ENCODE measurements around the gene TUBB8B.
"Not testable (repeated sequence)": the region's sequence is repeated elsewhere in the genome, so short reads cannot be mapped to it uniquely, and the experiment has no call there.

Gene TUBB8B

DNA sequence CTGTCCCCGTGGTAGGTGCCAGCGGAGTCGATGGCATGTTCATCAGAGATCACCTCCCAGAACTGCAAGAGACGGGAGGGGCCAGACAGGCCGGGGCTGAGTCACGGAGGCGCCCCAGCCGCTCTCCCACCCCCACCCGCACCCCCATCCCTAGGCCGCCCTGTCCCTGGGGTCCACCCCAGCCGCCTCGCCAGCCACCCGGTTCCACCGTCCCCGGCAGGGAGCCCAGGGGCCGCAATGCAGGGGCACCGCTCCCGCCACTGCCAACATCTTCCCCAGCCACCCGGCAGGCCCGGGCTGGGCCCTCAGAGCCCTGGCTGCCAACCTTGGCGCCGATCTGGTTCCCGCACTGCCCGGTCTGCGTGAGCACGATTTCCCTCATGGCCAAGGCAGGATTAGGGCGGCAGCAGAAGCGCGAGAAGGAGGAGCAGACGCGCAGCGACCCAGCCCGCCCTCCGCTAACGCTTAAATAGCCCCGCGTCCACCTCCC lies at the start of gene TUBB8B:
Gene TUBB8B, minus strand, starts transcription at position 440 of the 490 bp plus-strand sequence. Its CDS starts 58 bp downstream, at position 382.
- DNase-seq: not testable (repeated sequence)

DNA sequence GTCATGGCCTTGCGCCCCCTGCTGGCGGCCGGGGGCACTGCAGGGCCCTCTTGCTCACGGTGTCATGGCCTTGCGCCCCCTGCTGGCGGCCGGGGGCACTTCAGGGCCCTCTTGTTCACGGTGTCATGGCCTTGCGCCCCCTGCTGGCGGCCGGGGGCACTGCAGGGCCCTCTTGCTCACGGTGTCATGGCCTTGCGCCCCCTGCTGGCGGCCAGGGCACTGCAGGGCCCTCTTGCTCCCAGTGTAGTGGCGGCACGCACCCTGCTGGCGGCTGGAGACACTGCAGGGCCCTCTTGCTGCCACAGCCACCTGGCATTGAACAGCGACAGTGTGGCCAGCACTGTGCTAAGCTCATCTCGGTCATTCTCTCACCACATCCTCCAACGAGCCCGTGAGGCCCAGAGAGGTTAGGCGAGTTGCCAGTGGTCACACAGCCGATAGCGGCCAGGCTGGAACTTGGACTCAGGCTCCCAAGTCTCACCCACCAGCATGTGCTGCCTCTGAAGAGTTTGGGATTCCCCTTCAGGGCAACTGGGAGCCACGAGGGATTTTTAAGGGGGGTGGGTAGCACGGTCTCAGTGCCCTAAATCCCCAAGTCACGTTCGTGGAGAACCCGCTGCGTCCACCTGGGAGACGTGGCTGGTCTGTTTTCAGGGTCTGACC lies 48.0 kb upstream of the TUBB8B start:
- DNase-seq: not testable (repeated sequence)

DNA sequence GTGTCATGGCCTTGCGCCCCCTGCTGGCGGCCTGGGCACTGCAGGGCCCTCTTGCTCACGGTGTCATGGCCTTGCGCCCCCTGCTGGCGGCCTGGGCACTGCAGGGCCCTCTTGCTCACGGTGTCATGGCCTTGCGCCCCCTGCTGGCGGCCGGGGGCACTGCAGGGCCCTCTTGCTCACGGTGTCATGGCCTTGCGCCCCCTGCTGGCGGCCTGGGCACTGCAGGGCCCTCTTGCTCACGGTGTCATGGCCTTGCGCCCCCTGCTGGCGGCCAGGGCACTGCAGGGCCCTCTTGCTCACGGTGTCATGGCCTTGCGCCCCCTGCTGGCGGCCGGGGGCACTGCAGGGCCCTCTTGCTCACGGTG lies 47.3 kb upstream of the TUBB8B start:
- not testable (repeated sequence) for DNase-seq

DNA sequence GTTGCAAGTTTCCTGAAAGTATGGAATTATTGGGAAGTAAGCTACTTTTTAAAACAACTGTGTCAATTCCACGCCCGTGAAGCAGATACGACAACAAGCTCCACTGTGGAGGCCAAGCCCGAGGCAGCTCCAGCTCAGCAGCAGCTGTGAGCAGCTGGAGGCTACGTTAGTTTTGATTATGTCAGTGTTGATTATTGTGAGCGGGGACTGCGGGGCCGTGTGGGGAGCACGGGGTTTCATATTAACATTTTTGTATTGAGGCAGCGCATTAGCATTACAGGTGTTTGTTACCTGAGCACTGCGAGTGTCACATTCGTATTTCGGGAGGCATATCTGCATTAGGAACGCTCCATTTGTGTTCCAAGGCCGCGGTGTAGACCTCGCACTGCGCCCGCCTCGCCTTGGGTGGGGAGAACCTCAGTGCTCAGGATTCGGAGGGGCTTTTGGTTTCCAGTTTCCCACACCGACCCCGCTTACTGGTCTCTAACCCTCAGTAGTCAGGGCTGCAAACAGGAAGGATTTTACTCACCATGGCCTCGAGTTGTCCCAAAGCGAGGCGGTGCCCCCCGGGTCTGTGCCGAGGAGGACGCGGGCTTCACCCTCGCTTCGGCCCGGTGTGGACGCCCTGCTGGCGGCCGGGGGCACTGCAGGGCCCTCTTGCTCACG lies 46.8 kb upstream of the TUBB8B start:
- DNase-seq: not testable (repeated sequence)

- DNase-seq: not testable (repeated sequence)
Observed at GRCh38 chr18:95580-95979, 46.2 kb upstream of the TUBB8B start.

DNA sequence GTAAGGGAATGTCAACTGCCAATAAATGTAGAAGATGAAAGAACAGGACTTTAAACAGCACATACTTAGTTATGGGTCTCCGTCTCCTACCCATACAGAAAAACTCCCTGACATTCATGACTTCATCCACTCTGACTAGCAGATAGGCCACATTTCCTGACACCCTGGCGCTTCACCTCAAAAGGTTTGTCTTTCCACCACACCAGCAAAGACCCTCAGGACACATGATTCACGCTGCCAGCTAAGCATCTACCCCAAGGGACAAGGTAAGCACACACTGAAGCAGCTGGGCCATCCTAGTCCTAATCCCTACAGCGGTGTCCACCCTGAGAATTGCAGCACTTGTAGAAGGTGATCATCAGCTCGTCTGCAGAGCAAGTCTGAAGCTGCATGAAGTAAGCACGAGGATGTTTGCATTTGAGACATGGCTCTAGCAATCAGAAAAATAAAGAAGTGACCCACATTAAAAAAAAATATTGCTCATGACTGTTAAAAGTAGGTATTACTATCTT lies 44.5 kb upstream of the TUBB8B start:
- DNase-seq: not testable (repeated sequence)

- DNase-seq: not testable (repeated sequence)
Observed at GRCh38 chr18:91561-91960, 42.1 kb upstream of the TUBB8B start.

GRCh38 chr18:90396-91193 lies 41.2 kb upstream of the TUBB8B start:
- not testable (repeated sequence) for DNase-seq

DNA sequence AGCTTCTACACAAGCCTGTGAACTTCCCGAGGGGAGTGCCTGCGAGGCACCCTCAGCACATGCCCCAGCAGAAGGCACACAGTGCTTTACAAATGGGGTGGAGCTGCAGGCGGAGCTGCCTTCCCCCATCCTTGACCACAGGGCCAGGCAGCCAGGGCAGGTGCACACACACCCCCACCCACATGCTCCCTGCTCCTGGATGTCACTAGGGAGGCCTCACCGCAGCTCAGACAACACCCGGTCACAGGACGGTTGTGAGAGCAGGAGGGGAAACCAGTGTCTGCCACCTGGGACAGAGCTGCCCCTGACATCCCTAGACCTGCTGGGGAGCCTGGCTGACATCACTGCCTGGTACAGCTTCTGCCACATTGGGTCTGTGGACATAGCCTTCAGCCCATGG lies 39.7 kb upstream of the TUBB8B start:
- not testable (repeated sequence) for DNase-seq

DNA sequence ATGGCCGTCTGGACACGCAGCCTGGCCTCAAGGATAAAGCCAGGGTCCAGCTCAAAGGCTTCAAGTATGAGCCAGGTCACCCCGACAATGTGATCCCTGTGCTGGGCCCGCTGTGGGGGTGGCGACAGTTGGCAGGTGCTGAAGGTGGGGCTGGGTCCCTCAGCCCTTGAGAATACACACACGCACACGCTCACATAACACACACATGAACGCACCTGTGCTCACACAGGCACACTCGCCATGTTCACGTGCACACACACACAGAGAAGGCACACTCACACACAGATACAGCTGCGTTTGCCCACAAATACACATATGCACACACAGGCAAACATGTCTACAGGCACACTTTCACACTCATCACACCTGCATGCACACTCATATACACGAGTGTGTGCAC lies 35.4 kb upstream of the TUBB8B start:
- DNase-seq: not testable (repeated sequence)

- not testable (repeated sequence) for DNase-seq
Observed at GRCh38 chr18:82626-83209, 33.3 kb upstream of the TUBB8B start.

GRCh38 chr18:80881-81280 lies 31.5 kb upstream of the TUBB8B start:
- not testable (repeated sequence) for DNase-seq

- DNase-seq: not testable (repeated sequence)
Observed at GRCh38 chr18:80202-80601, 30.8 kb upstream of the TUBB8B start.

DNA sequence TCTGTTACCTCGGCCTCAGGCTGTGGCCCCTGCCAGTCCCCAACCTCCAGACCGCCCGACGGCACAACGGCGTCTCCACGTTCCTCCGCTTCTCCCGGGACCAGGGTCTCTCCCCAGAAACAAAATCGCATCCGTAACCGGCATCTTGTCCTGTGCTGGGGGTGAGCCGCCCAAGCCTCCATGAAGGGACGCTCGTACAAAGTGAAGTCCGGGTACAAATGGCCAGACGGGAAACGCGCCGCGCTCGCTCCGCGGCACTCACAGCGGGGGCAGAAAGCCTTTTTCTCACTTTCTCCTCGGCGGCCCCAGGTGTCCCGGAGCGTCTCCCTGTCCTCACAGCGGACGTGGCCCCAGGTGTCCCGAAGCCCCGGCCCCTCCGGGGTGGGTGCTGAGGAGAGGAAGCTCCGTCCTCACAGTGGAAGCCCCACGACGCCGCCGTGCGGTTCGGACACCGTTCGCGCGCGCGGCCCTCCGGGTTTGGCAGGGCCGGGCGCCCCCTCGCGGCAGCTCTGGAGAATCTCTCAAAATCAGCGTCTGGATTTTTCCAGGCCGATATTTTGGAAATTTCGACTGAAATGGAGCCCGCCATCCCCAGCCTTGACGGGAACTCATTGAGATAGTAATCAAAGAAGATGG lies 26.2 kb upstream of the TUBB8B start:
- not testable (repeated sequence) for DNase-seq

GRCh38 chr18:73181-73777 lies 23.9 kb upstream of the TUBB8B start:
- not testable (repeated sequence) for DNase-seq

DNA sequence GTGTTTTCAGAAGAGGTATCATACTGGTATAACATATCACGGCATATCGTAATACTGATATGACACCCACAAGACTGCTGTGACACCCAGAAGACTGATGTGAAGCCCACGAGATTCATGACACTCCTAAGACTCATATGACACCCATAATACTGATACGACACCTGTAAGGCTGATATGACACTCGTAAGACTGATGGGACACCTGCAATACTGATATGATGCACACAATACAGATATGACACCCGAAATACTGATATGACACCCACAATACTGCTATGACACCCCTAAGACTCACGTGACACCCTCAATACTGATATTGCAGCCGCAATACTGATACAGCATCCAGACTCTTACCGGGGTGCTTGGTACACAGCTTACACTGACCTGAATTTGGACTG lies 18.3 kb upstream of the TUBB8B start:
- DNase-seq: not testable (repeated sequence)

DNA sequence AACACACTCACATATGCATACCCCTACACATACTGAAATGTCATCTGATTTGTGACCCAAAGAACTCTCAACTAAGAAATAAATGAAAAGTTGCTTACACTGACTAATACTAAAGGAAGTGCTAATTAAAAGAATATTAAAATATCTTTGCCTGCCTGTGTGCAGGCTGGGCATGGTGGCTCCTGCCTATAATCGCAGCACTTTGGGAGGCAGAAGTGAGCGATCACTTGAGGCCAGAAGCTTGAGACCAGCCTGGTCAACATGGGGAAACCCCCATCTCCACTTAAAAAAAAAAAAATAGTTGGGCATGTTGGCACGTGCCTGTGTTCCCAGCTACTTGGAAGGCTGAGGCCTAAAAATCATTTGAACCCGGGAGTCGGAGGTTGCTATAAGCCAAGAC lies 14.9 kb upstream of the TUBB8B start:
- DNase-seq: not testable (repeated sequence)

DNA sequence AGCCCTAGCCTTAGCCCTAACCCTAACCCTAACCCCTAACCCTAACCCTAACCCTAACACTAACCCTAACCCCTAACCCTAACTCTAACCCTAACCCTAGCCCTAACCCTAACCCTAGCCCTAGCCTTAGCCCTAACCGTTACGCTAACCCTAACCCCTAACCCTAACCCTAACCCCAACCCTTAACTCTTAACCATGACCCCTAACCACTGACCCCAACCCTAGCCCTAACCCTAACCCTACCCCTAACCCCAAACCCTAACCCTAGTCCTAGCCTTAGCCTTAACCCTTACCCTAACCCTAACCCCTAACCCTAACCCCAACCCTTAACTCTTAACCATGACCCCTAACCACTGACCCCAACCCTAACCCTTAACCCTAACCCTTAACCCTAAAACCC lies 14.2 kb upstream of the TUBB8B start:
- DNase-seq: not testable (repeated sequence)

DNA sequence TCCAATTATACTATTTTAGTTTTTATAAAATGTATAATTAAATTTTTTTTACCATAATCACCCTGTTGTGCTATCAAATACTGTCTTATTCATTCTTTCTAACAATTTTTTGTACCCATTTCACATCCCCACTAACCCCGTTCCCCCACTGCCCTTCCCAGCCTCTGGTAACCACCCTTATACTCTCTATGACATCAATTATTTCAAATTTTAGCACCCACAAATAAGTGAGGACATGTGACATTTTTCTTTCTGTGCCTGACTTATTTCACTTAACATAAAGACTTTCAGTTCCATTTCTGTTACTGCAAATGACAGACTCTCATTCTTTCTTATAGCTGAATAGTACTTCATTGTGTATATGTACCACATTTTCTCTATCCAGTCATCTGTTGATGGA lies 5.0 kb upstream of the TUBB8B start:
- not testable (repeated sequence) for DNase-seq

DNA sequence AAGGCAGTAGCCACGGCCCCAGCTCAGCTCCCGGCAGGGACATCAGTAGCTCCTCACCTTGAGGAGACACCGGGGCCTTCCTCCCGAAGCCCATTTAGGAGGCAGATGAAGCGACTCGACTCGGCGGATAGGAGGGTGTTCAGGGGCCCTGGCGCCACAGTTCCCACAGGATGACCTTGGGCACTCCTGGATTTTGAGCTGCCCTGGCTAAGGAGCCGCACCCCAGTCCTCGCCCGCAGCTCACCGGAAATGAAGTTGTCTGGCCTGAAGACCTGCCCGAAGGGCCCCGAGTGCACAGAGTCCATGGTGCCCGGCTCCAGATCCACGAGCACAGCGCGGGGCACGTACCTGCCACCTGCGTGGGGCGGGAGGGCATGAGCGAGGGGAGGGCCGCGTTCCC lies 719 bp downstream of the TUBB8B start:
- DNase-seq: not testable (repeated sequence)

- not testable (repeated sequence) for DNase-seq
Observed at GRCh38 chr18:13177-13576, 36.2 kb downstream of the TUBB8B start.

GRCh38 chr18:12773-13172 lies 36.6 kb downstream of the TUBB8B start:
- not testable (repeated sequence) for DNase-seq

Data from inflammatory macrophage treated with lipopolysaccharide for 4 hours (primary cell).